Fibroblast of skin of right biceps (primary cell): ENCODE results near the gene APC.
"Not testable (repeated sequence)": the region's sequence is repeated elsewhere in the genome, so short reads cannot be mapped to it uniquely, and the experiment has no call there.

Source experiments
- DNase-seq: peaks from one replicate; pipeline ENCODE4 v3.0.0-alpha.2; 2013

The APC gene

GRCh38 chr5:112737463-112738190 is at the start of gene APC:
TSS of gene APC (plus strand) at chr5:112737885. CDS start at chr5:112754891, 17,006 bp downstream.
- peak; percentile 91 for DNase-seq

- DNase-seq, result peak; percentile 91
These were observed 48.4 kb upstream of the APC start for GRCh38 chr5:112689155-112689909.

- no peak for DNase-seq
These were observed 46.9 kb upstream of the APC start for GRCh38 chr5:112690605-112691338.

GRCh38 chr5:112691339-112691680 is 46.4 kb upstream of the APC start:
- peak; percentile 6 for DNase-seq

GRCh38 chr5:112691758-112692157 is 45.9 kb upstream of the APC start:
- DNase-seq, result peak; percentile 21

GRCh38 chr5:112692472-112692871 is 45.2 kb upstream of the APC start:
- no peak for DNase-seq

GRCh38 chr5:112693301-112693700 is 44.4 kb upstream of the APC start:
- no peak for DNase-seq

GRCh38 chr5:112694853-112695709 is 42.6 kb upstream of the APC start:
- peak; percentile 70 for DNase-seq

- no peak for DNase-seq
These were observed 40.9 kb upstream of the APC start for GRCh38 chr5:112696786-112697185.

GRCh38 chr5:112697322-112697721 is 40.4 kb upstream of the APC start:
- DNase-seq, result no peak

GRCh38 chr5:112697833-112698232 is 39.9 kb upstream of the APC start:
- no peak for DNase-seq

GRCh38 chr5:112703866-112704820 is 33.5 kb upstream of the APC start:
- DNase-seq, result peak; percentile 75

- no peak for DNase-seq
These were observed 31.2 kb upstream of the APC start for GRCh38 chr5:112706446-112707016.

GRCh38 chr5:112707187-112708102 is 30.2 kb upstream of the APC start:
- peak; percentile 98 for DNase-seq

GRCh38 chr5:112708103-112708622 is 29.5 kb upstream of the APC start:
- DNase-seq, result peak; percentile 7

GRCh38 chr5:112709416-112709815 is 28.3 kb upstream of the APC start:
- DNase-seq, result peak; percentile 21

GRCh38 chr5:112710896-112711295 is 26.8 kb upstream of the APC start:
- no peak for DNase-seq

- no peak for DNase-seq
These were observed 26.2 kb upstream of the APC start for GRCh38 chr5:112711436-112711835.

- no peak for DNase-seq
These were observed 24.5 kb upstream of the APC start for GRCh38 chr5:112713206-112713605.

- DNase-seq, result not testable (repeated sequence)
These were observed 20.8 kb upstream of the APC start for GRCh38 chr5:112716895-112717294.
